ENCODE measurements around the gene KCNQ4.

Gene KCNQ4

DNA sequence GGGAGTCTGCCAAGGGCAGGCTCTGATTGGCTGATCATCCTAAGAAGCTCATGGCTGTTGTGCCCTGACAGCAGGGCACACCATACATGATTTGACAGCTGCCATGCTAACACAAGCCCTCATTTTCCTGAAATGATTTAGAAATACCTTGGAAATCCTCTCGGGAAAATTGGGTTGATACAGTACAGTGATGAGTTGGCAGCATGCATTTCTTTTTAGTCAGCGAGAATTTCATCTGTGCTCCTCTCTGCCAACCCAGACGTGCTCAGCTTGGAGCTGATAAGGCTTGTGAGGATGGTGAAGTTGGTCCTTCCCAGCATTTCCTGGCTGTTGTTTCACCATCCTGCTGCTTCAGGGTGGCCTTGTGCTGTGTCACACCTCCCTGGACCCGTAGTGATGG lies 22.6 kb upstream of the KCNQ4 start:
- DNase-seq (ENCODE audit: low spot score), result no peak
- ChIA-PET CTCF (no interaction called here), POLR2A (ENCODE audit: low non-redundant PET) (no interaction called here)
- TF ChIP-seq, protein P1, sequence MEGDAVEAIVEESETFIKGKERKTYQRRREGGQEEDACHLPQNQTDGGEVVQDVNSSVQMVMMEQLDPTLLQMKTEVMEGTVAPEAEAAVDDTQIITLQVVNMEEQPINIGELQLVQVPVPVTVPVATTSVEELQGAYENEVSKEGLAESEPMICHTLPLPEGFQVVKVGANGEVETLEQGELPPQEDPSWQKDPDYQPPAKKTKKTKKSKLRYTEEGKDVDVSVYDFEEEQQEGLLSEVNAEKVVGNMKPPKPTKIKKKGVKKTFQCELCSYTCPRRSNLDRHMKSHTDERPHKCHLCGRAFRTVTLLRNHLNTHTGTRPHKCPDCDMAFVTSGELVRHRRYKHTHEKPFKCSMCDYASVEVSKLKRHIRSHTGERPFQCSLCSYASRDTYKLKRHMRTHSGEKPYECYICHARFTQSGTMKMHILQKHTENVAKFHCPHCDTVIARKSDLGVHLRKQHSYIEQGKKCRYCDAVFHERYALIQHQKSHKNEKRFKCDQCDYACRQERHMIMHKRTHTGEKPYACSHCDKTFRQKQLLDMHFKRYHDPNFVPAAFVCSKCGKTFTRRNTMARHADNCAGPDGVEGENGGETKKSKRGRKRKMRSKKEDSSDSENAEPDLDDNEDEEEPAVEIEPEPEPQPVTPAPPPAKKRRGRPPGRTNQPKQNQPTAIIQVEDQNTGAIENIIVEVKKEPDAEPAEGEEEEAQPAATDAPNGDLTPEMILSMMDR (conservative IDR thresholded peaks at IDR 0.05; ENCODE audit: low read depth), result no peak
- no peak overlapping the region for H3K27ac ChIP-seq

DNA sequence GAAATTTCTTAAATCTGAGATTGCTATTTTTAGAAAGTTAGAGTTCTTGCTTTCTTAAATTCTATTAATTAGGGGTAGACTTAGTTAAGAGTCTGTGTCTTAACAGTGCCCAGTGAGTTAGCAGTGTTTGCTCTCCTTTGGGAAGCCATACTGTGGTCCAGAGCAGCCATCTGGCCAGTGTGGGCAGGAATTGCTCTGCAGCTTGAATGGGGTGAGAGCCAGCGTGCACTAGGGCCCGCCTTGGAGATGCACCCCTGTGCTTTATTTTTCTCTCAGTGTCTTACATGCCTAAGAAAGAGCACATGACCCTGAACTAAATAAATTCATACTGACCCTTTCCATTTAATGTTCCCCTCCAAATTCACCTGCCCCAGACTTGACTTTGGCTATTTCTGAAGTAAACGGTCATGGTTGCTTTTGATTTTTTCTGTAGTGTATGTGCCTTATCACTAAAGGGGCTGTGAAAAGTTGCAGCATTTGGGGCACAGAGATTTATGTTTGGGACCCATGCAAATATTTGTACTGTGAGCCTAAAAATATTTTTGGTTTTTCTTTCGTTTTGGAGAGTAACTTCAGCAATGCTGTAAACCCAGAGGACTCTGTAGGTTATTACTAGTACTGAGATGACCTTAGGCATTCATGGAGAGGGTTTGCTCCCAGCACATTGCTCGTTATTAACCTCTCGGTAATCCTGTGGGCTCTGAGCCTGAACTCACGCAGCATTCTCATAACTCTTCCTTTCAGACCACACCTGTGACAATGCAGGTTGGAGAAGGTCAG lies 21.3 kb upstream of the KCNQ4 start:
- TF ChIP-seq, protein P1 (conservative IDR thresholded peaks at IDR 0.05; ENCODE audit: low read depth), result no peak
- POLR2A ChIA-PET (ENCODE audit: low non-redundant PET), result no interaction called here
- CTCF ChIA-PET, result no interaction called here
- H3K27ac ChIP-seq, result no peak overlapping the region
- no peak for DNase-seq (ENCODE audit: low spot score)

DNA sequence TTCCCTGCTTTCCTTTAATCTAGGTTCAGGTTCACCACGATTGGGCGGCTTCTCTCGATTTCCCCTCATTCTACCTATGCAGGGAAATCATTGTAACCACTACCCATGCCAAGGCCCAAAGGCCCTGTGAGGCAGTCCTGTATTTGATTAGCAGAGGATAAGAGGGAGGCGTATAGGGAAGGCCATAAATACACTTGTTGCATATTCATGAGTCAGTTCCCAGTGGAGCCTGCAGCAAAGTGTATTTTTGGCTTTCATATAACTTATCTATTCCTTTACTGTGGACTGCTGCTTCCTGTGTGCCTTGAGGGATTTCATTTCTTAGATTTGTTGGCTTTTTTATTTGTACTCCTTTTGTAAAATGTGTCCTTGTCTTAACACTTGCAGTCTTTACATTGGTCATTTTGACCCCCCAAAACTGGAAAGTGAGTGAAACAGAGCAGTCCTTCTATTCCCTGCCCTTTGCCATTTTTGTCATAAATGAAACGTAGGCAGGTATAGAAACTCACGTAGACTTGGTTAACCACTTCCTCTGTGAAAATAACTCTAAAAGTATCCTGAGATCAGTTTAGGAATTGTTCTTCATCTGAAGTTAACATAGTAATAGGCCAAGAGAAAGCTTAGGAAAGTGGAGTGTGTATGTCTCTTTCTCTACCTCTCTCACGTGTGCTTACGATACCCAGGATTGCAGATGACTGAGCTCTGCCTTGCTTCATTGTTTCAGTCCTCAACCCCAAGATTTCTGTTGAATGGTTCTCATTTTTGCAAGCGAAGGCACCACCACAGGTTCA lies 19.6 kb upstream of the KCNQ4 start:
- CTCF ChIA-PET, result interaction anchor here (0.9 to 2.2 kb wide), 2 partner anchors 10 to 27 kb away, joined by 9 to 16 read pairs; no protein-coding TSS in a partner anchor
- TF ChIP-seq, protein P1 (conservative IDR thresholded peaks at IDR 0.05; ENCODE audit: low read depth), result no peak
- POLR2A ChIA-PET (ENCODE audit: low non-redundant PET), result no interaction called here
- no peak for DNase-seq (ENCODE audit: low spot score)
- H3K27ac ChIP-seq, result no peak overlapping the region

DNA sequence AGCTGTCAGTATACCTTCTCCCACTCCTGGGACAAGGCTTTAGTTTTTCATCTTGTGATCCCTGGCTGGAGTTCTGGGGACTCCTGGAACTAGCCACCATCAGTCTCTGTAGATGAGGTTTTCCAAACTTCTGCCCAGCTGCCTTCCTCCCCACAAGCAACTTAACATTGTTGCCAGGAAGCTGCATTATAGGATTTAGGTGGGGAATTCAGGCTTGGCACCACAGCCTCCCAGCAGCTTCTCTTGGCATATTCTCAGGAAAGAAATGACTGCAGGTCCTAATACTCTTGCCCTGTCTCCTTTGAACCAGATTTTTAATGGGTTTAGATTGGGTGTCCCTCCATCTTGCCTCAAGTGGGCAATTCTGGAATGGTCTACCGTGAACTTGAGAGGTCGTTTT lies 18.6 kb upstream of the KCNQ4 start:
- ChIA-PET CTCF (interaction anchor here (0.7 to 2.2 kb wide), 3 partner anchors 9 to 39 kb away, joined by 3 to 16 read pairs (median 9); no protein-coding TSS in a partner anchor), POLR2A (ENCODE audit: low non-redundant PET) (no interaction called here)
- TF ChIP-seq, protein P1 (conservative IDR thresholded peaks at IDR 0.05; ENCODE audit: low read depth), result no peak
- no peak for DNase-seq (ENCODE audit: low spot score)
- H3K27ac ChIP-seq, result no peak overlapping the region

DNA sequence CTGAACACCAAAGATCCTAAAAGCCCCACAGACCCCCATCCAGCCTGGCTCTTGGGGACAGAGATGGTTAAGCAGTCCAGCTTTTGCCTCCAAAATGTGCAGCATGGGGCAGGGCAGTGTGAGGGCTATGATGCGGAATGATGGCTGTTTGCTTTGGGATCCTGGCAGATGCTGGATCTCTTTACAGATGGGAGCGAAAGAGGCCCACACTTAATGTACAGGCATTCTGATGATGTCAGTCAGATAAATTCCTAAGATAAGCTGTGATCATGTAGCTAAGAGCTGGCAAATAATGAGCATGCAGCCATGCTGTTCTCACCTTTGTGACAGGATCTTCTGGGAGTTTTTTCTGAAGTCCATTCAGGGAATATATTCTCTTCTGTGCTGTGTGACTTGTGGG lies 17.6 kb upstream of the KCNQ4 start:
- ChIA-PET CTCF (interaction anchor here (0.6 to 2.2 kb wide), 2 partner anchors 8 to 52 kb away, joined by 3 to 16 read pairs; no protein-coding TSS in a partner anchor), POLR2A (ENCODE audit: low non-redundant PET) (no interaction called here)
- no peak for DNase-seq (ENCODE audit: low spot score)
- TF ChIP-seq, protein P1 (conservative IDR thresholded peaks at IDR 0.05; ENCODE audit: low read depth), result no peak
- no peak overlapping the region for H3K27ac ChIP-seq

DNA sequence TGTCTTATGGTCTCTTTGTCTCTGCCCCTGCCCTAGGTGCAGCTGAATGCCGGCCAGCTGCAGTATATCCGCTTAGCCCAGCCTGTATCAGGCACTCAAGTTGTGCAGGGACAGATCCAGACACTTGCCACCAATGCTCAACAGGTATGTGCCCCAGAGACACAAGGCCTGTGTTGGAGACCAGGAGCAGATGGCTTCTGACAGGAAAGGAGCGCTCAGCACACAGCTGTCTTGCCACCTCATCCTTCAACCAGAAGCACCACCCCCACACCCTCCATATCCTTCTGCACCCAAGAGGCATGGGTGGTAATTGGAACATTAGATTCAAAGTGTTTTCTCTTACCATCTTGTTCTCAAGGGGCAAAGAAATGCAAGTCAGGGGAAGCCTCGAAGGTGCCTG lies 17.0 kb upstream of the KCNQ4 start:
- CTCF ChIA-PET, result interaction anchor here (0.6 to 2.2 kb wide), 2 partner anchors 8 to 14 kb away, joined by 3 to 16 read pairs; no protein-coding TSS in a partner anchor
- POLR2A ChIA-PET (ENCODE audit: low non-redundant PET), result no interaction called here
- TF ChIP-seq, protein P1 (conservative IDR thresholded peaks at IDR 0.05; ENCODE audit: low read depth), result no peak

More for the DNA sequence above, 17.0 kb upstream of the KCNQ4 start:
- DNase-seq (ENCODE audit: low spot score), result no peak
- no peak overlapping the region for H3K27ac ChIP-seq
